Measurements from ENCODE around the gene ICE2. TPM values are rescaled to one million over a fixed set of nuclear protein-coding genes. Genes with fewer than 3 reads are reported as not detected.

Gene ICE2
- total RNA-seq, 3 donors from 2014 or later, result 31.5 to 47.5 (median 36.3) TPM

- intact Hi-C loops (cut with DNase I, micrococcal nuclease), result no loop called here
- DNase-seq (no peak), ATAC-seq (no peak)
- H3K36me3 ChIP-seq (ENCODE audit: low read depth), result no peaks in the 10 kb centered on the region
- H3K9me3 ChIP-seq, result no peaks in the 10 kb centered on the region
- no peak overlapping the region for H3K4me3 ChIP-seq
- no peaks in the 10 kb centered on the region for H3K4me1 ChIP-seq (ENCODE audit: low read depth)
- no peak for TF ChIP-seq CTCF (IDR thresholded peaks at IDR 0.05)
Observed at GRCh38 chr15:60473135-60473534, 5.8 kb downstream of the ICE2 start.

- DNase-seq (no peak), ATAC-seq (no peak)
- TF ChIP-seq CTCF (IDR thresholded peaks at IDR 0.05), result no peak
- Histone ChIP-seq H3K4me3 (no peak overlapping the region), H3K9me3 (no peaks in the 10 kb centered on the region), H3K4me1 (ENCODE audit: low read depth) (no peaks in the 10 kb centered on the region), H3K36me3 (ENCODE audit: low read depth) (no peaks in the 10 kb centered on the region)
- intact Hi-C loops (cut with DNase I, micrococcal nuclease), result no loop called here
Observed at GRCh38 chr15:60471314-60471713, 7.6 kb downstream of the ICE2 start.

- intact Hi-C loops (cut with DNase I, micrococcal nuclease), result no loop called here
- ATAC-seq (no peak), DNase-seq (no peak)
- H3K4me3 ChIP-seq, result no peak overlapping the region
- H3K4me1 ChIP-seq (ENCODE audit: low read depth), result no peaks in the 10 kb centered on the region
- TF ChIP-seq CTCF (IDR thresholded peaks at IDR 0.05), result no peak
- H3K36me3 ChIP-seq (ENCODE audit: low read depth), result no peaks in the 10 kb centered on the region
- no peaks in the 10 kb centered on the region for H3K9me3 ChIP-seq
Observed at GRCh38 chr15:60469893-60470641, 8.9 kb downstream of the ICE2 start.

- no peak for DNase-seq
- intact Hi-C loops (cut with DNase I, micrococcal nuclease), result no loop called here
- H3K4me1 ChIP-seq (ENCODE audit: low read depth), result no peaks in the 10 kb centered on the region
- no peaks in the 10 kb centered on the region for H3K36me3 ChIP-seq (ENCODE audit: low read depth)
- no peaks in the 10 kb centered on the region for H3K9me3 ChIP-seq
- no peak overlapping the region for H3K4me3 ChIP-seq
- no peak for ATAC-seq
- TF ChIP-seq CTCF (IDR thresholded peaks at IDR 0.05), result no peak
Observed at GRCh38 chr15:60464836-60465630, 13.9 kb downstream of the ICE2 start.

- no peak for ATAC-seq
- TF ChIP-seq CTCF (IDR thresholded peaks at IDR 0.05), result no peak
- intact Hi-C loops (cut with DNase I, micrococcal nuclease), result no loop called here
- no peak for DNase-seq
- Histone ChIP-seq H3K9me3 (no peaks in the 10 kb centered on the region), H3K4me3 (no peak overlapping the region), H3K36me3 (ENCODE audit: low read depth) (no peaks in the 10 kb centered on the region), H3K4me1 (ENCODE audit: low read depth) (no peaks in the 10 kb centered on the region)
Observed at GRCh38 chr15:60462027-60462426, 16.9 kb downstream of the ICE2 start.

All from mucosa of descending colon (tissue), 3 donors.